GM12864 (cell line): Measurements from ENCODE around the gene MED22.
A peak's percentile ranks its signal among the peaks of the same experiment; 100 is the strongest.
"Not testable (repeated sequence)": the region's sequence is repeated elsewhere in the genome, so short reads cannot be mapped to it uniquely, and the experiment has no call there.

Experiments
- DNase-seq: peaks from one replicate; pipeline ENCODE4 v3.0.0-alpha.2; 2011; ENCODE audit warnings: low read depth
- H3K4me3 ChIP-seq: 2 replicates; pipeline ENCODE4 v1.5.1; 2011; ENCODE audit warnings: mild to moderate bottlenecking, low read depth, low read length, control low read depth
- CTCF ChIP-seq: IDR thresholded peaks from 2 replicates; pipeline ENCODE4 v1.5.1; 2011; ENCODE audit warnings: low read depth, mild to moderate bottlenecking, moderate library complexity, low read length, control low read depth, inconsistent platforms; ENCODE audit errors: missing control alignments

The MED22 gene

DNA sequence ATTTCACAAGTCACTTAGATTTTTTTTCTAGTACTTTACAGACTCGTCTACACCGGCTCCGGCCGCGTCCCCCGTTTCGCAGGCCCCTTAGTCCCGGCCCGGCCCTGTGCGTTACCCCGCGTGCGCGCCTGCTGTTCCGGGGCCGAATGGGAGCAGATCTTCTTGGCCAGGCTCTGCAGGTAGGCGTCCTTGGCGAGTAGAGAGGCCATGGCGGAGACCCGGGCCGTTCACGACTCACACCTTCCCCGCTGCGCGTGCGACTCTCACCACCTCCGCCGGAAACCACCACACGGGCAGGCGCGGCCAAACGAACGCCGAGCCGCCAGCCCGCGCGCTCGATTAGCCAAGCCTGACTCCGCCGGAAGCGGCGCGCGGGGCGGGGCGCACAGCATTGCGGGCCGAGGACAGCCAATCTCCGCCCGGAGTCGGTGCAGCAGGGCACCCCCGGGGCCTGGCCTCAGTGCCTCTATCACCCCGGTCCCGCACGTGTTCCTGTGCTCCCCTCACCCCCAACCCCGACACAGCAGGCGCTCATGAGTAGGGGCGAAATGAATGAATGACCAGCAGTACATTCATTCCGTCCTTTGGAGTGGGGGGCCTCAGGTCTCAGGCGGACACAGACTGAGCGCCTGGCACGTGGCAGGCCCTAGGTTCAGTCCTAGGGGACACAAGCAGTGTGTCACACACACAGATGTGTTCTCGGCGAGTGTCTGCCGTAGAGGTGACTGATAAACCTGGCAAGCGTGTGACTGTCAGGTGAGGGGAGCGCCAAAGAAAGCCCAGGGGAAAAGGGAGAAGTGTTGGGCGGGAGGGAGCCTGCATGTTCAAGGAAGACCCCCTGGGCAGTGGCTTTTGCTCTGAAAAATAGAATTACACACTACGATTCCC lies 11.8 kb downstream of the MED22 start, which contains the start of gene SURF6:
TSS of gene SURF6 (minus strand) at position 265 of the 888 bp plus-strand sequence. CDS start at position 209, 56 bp downstream.
- peak; percentile 67 for DNase-seq
- H3K4me3 ChIP-seq, result peak within 1 kb of the TSS; percentile 92

DNA sequence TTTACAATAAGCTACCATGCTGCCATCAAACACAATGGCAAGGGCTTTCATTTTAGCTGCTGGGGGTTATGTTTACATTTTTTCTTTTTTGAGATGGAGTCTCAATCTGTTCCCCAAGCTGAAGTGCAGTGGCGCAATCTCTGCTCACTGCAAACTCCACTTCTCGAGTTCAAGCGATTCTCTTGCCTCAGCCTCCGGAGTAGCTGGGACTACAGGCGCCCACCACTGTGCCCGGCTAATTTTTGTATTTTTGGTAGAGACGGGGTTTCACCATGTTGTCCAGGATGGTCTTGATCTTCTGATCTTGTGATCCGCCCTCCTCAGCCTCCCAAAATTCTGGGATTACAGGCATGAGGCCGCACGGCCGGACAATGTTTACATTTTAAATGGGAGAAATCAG lies 13.0 kb downstream of the MED22 start:
- DNase-seq, result not testable (repeated sequence)
- peak overlapping the region; percentile 92 for H3K4me3 ChIP-seq

More for the DNA sequence above, 11.8 kb downstream of the MED22 start, which contains the start of gene SURF6:
- TF ChIP-seq CTCF, result no peak

DNA sequence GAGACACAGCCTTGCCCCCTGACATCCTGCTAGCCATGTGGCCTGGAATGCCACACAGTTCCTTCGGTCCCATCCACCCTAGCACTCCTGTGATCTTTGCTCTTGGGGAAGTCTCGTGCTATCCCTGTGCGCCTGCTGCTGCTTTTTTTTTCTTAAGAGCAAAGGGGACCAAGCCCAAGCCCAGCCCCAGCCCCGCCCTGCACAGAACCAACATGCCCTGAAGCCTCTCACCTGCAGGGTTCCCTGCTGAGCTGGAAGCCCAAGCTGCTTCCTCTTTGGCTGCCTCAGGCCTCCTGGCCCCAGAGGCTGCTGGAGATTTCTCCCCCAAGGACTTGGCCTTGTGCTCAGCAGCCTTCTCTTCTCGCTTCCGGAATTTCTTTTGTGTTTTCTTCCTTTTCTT lies 13.8 kb downstream of the MED22 start:
- no peak for DNase-seq
- no peak for TF ChIP-seq CTCF
- H3K4me3 ChIP-seq, result no peak overlapping the region; the same call in 1 of the 2 replicates

DNA sequence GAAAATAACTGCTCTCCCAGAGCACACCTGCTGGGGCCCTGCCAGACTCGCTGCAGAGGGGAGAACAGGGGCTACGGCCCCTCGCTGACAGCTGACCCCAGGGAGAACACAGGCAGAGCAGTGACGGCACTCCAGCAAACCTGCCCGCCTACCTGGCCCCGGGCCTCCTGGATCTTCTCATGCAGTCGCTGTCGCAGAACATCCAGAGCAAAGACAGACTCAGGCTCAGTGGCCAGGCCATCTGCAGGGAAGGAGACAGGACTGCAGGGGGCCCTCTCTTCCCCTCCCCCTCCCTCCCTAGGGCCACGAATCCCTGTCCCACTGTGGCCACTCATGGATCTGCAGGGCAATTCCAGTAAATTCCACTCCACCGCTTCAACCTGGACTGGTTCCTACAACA lies 14.4 kb downstream of the MED22 start:
- DNase-seq, result no peak
- no peak overlapping the region for H3K4me3 ChIP-seq
- TF ChIP-seq CTCF, result no peak

GRCh38 chr9:133333011-133333410 lies 14.9 kb downstream of the MED22 start:
- H3K4me3 ChIP-seq, result no peak overlapping the region
- TF ChIP-seq CTCF, result no peak
- no peak for DNase-seq

DNA sequence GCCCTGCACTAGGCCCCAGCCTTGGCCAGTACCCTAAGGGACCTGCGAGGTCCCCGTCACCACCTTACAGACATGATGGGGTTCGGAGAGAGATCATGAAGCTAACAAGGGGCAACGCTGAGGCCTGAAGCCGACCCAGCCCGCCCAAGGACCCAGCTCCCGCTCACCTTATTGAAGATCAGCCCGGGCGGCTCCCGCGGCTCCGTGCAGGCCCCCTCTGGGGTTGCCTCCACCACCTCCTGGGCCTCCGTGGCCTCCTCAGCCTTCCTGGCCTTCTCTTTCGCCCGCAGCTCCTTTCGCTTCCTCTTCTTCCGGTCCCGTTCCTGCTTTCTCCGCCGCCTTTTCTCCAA lies 15.6 kb downstream of the MED22 start:
- no peak for DNase-seq
- no peak overlapping the region for H3K4me3 ChIP-seq
- no peak for TF ChIP-seq CTCF

- TF ChIP-seq CTCF, result no peak
- no peak overlapping the region for H3K4me3 ChIP-seq
- no peak for DNase-seq
Measured at GRCh38 chr9:133331641-133332380, 16.1 kb downstream of the MED22 start.
